Ishikawa (cell line): ENCODE data around the gene POU2F1.

ENCODE experiments used
- CEBPB ChIP-seq: IDR thresholded peaks from 2 replicates; pipeline ENCODE4 v1.6.1; 2012
- EP300 ChIP-seq: IDR thresholded peaks from 2 replicates; pipeline ENCODE4 v1.6.1; 2012; ENCODE audit warnings: borderline replicate concordance
- RAD21 ChIP-seq: IDR thresholded peaks from 2 replicates; pipeline ENCODE4 v1.6.1; 2012; ENCODE audit warnings: low read depth
- TAF1 ChIP-seq: IDR thresholded peaks from 2 replicates; pipeline ENCODE4 v1.6.1; 2012; ENCODE audit warnings: low read depth, mild to moderate bottlenecking
- ZBTB7A ChIP-seq: IDR thresholded peaks from 2 replicates; pipeline ENCODE4 v1.6.1; 2012; ENCODE audit warnings: low read depth
- TF ChIP-seq, protein P1 (sequence below): IDR thresholded peaks from 2 replicates; pipeline ENCODE4 v1.6.1; 2012; ENCODE audit warnings: low read depth, mild to moderate bottlenecking
- TF ChIP-seq, protein P2 (sequence below): IDR thresholded peaks from 2 replicates; pipeline ENCODE4 v1.6.1; 2012
- TF ChIP-seq, protein P3 (sequence below): IDR thresholded peaks from 2 replicates; pipeline ENCODE4 v1.6.1; 2012

DNA sequence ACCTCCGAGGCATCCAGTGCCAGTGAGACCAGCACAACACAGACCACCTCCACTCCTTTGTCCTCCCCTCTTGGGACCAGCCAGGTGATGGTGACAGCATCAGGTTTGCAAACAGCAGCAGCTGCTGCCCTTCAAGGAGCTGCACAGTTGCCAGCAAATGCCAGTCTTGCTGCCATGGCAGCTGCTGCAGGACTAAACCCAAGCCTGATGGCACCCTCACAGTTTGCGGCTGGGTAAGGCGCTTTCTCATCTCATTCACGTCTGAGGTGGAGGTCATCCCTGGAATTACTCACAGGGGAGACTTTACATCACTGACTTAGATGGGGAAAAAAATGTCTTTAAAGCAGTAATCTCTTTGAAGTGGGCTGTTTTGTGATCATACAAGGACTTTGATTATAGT lies 191.4 kb downstream of the POU2F1 start:
- TF ChIP-seq, protein P1, sequence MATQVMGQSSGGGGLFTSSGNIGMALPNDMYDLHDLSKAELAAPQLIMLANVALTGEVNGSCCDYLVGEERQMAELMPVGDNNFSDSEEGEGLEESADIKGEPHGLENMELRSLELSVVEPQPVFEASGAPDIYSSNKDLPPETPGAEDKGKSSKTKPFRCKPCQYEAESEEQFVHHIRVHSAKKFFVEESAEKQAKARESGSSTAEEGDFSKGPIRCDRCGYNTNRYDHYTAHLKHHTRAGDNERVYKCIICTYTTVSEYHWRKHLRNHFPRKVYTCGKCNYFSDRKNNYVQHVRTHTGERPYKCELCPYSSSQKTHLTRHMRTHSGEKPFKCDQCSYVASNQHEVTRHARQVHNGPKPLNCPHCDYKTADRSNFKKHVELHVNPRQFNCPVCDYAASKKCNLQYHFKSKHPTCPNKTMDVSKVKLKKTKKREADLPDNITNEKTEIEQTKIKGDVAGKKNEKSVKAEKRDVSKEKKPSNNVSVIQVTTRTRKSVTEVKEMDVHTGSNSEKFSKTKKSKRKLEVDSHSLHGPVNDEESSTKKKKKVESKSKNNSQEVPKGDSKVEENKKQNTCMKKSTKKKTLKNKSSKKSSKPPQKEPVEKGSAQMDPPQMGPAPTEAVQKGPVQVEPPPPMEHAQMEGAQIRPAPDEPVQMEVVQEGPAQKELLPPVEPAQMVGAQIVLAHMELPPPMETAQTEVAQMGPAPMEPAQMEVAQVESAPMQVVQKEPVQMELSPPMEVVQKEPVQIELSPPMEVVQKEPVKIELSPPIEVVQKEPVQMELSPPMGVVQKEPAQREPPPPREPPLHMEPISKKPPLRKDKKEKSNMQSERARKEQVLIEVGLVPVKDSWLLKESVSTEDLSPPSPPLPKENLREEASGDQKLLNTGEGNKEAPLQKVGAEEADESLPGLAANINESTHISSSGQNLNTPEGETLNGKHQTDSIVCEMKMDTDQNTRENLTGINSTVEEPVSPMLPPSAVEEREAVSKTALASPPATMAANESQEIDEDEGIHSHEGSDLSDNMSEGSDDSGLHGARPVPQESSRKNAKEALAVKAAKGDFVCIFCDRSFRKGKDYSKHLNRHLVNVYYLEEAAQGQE = no peak
- TF ChIP-seq ZBTB7A = no peak
- no peak for TF ChIP-seq RAD21
- TF ChIP-seq EP300 = no peak
- TF ChIP-seq CEBPB = no peak
- TF ChIP-seq, protein P2, sequence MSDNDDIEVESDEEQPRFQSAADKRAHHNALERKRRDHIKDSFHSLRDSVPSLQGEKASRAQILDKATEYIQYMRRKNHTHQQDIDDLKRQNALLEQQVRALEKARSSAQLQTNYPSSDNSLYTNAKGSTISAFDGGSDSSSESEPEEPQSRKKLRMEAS = no peak
- TF ChIP-seq, protein P3, sequence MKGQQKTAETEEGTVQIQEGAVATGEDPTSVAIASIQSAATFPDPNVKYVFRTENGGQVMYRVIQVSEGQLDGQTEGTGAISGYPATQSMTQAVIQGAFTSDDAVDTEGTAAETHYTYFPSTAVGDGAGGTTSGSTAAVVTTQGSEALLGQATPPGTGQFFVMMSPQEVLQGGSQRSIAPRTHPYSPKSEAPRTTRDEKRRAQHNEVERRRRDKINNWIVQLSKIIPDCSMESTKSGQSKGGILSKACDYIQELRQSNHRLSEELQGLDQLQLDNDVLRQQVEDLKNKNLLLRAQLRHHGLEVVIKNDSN = no peak
- TF ChIP-seq TAF1 = no peak
